T-cell (primary cell): ENCODE results near the gene COL12A1. TPM values are rescaled to one million over a fixed set of nuclear protein-coding genes. Genes with fewer than 3 reads are reported as not detected.

Source experiments
- ATAC-seq, 4 experiments: fragments of 200-7000 bp in 3 of 4; fragments of 150-1000 bp in 1 of 4; cut with Tn5 transposase; replicated peaks in 1 of 4; 1 replicate in 3 of 4; 2 replicates in 1 of 4; pipeline ENCODE4 v1.10.0; 2021; ENCODE audit warnings: moderate library complexity in 3 of 4, mild to moderate bottlenecking in 2 of 4, moderate number of reproducible peaks in 1 of 4
- CTCF ChIA-PET, 2 donors: fragments of 300-600 bp; sonication (Branson Sonifier 250); formaldehyde crosslinking; loops; one replicate each; lab custom pipeline; 2022; ENCODE audit warnings: antibody characterized with exemption in 2 of 2; lab: Charles Lee
- POLR2A ChIA-PET, 2 donors: fragments of 300-600 bp; sonication (Branson Sonifier 250); formaldehyde crosslinking; loops; one replicate each; lab custom pipeline; 2022; ENCODE audit warnings: antibody characterized with exemption in 2 of 2; lab: Charles Lee
- DNase-seq, 35 experiments: peaks; one replicate each; pipeline versions ENCODE4 v3.0.0 to v3.0.0-alpha.2; 2013 to 2023
- H3K27ac ChIP-seq: one replicate; pipeline ENCODE4 v1.5.1; 2013; ENCODE audit warnings: low read length
- H3K27me3 ChIP-seq, 2 experiments: replicated peaks in 1 of 2; 1 replicate in 1 of 2; 2 replicates in 1 of 2; pipeline versions ENCODE4 v1.6.1 to v1.7.0; 2013; ENCODE audit warnings: low read length in 1 of 2, mixed read lengths in 1 of 2; ENCODE audit not compliant: control insufficient read depth in 2 of 2, insufficient read depth in 2 of 2; ENCODE audit errors: extremely low read depth in 1 of 2
- H3K36me3 ChIP-seq, 2 donors: 1 replicate in 1 of 2; 2 replicates in 1 of 2; pipeline versions ENCODE4 v1.6.1 to v1.7.0; 2013; ENCODE audit warnings: low read length in 1 of 2; ENCODE audit not compliant: control insufficient read depth in 2 of 2, insufficient read depth in 1 of 2; ENCODE audit errors: extremely low read depth in 1 of 2
- H3K4me1 ChIP-seq, 2 experiments: 1 replicate in 1 of 2; 2 replicates in 1 of 2; pipeline versions ENCODE4 v1.6.1 to v1.7.0; 2013; ENCODE audit warnings: low read length in 2 of 2, mixed read lengths in 1 of 2; ENCODE audit not compliant: insufficient read depth in 2 of 2, control insufficient read depth in 1 of 2; ENCODE audit errors: extremely low read depth in 1 of 2
- H3K4me3 ChIP-seq, 2 donors: 1 replicate in 1 of 2; 2 replicates in 1 of 2; pipeline versions ENCODE4 v1.5.1 to v1.7.0; 2013; ENCODE audit warnings: mild to moderate bottlenecking in 2 of 2, low read length in 1 of 2, moderate library complexity in 1 of 2; ENCODE audit not compliant: control insufficient read depth in 1 of 2; ENCODE audit errors: extremely low read depth in 1 of 2
- H3K9me3 ChIP-seq: 2 replicates; pipeline ENCODE4 v1.7.0; 2013
- H3K27ac Mint-ChIP-seq, 2 donors: one replicate each; pipeline ENCODE4 v1.8.0; 2020 to 2021; ENCODE audit warnings: mild to moderate bottlenecking in 2 of 2, mixed read lengths in 2 of 2
- H3K27me3 Mint-ChIP-seq, 2 donors: one replicate each; pipeline ENCODE4 v1.8.0; 2021 to 2022; ENCODE audit warnings: mixed read lengths in 2 of 2
- H3K36me3 Mint-ChIP-seq: one replicate; pipeline ENCODE4 v1.8.0; 2021; ENCODE audit warnings: mixed read lengths
- H3K4me1 Mint-ChIP-seq, 3 donors: one replicate each; pipeline ENCODE4 v1.8.0; 2020 to 2022; ENCODE audit warnings: mixed read lengths in 3 of 3, mild to moderate bottlenecking in 1 of 3
- H3K4me3 Mint-ChIP-seq, 3 donors: one replicate each; pipeline ENCODE4 v1.8.0; 2020 to 2022; ENCODE audit warnings: mild to moderate bottlenecking in 3 of 3, mixed read lengths in 3 of 3, moderate library complexity in 3 of 3
- H3K9me3 Mint-ChIP-seq, 3 donors: one replicate each; pipeline ENCODE4 v1.8.0; 2020 to 2022; ENCODE audit warnings: mixed read lengths in 3 of 3
- WGBS: methylation state at CpG from one replicate; pipeline ENCODE4 v1.1.5; 2013; ENCODE audit warnings: missing lambda C conversion rate; ENCODE audit not compliant: insufficient coverage; 5-methylcytosine and 5-hydroxymethylcytosine counted together
- total RNA-seq, 35 experiments: library from RNA in 6 of 35; stranded (reverse) in 6 of 35; fragments of 120-200 nt in 1 of 35; gene quantifications; one replicate each; pipeline versions ENCODE4 v1.2.1 to v1.2.4 and lab custom pipeline; 2013 to 2026

The COL12A1 gene
- total RNA-seq, 5 donors from 2014 or later (not counting 1 experiment from before 2014, with no cell fraction given), result 0.59 to 0.95 (median 0.76) TPM; not detected in 2

GRCh38 chr6:75114195-75114594 lies 91.7 kb downstream of the COL12A1 start:
- Mint-ChIP-seq H3K4me1 (no peaks in the 10 kb centered on the region), H3K27ac (no peak overlapping the region), H3K27me3 (peaks cover 2 to 16% of the 10 kb centered on the region in 2 donors), H3K4me3 (no peak overlapping the region), H3K36me3 (no peaks in the 10 kb centered on the region), H3K9me3 (no peaks in the 10 kb centered on the region)
- Histone ChIP-seq H3K27ac (no peak overlapping the region), H3K36me3 (no peaks in the 10 kb centered on the region), H3K4me1 (no peaks in the 10 kb centered on the region), H3K4me3 (no peak overlapping the region), H3K27me3 (no peaks in the 10 kb centered on the region), H3K9me3 (no peaks in the 10 kb centered on the region)
- ChIA-PET POLR2A (no interaction called here), CTCF (interaction anchor here in 1 of 2 donors (0.6 kb wide), 1 partner anchor 615 kb away, joined by 3 read pairs; no protein-coding TSS in a partner anchor)
- DNase-seq (no peak), ATAC-seq (no peak)

DNA sequence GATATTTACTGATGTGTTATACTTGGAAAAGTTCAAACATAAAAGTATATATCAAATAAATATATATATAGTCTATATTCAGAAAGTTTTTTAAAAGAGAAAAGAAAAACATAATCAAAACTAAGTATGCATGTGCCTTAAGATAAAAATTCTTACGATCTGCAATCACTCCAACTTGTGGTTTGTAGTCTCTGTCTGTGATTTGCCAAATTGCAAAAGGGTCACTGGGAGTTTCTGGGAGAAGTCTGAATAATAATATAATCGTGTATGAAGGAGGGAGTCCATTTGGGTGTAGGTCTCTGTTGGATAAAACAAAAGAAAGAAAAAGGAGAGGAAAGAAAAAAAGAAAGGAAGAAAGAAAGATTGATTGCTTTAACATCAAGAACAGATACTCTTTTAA lies 92.4 kb downstream of the COL12A1 start:
- ChIA-PET POLR2A (no interaction called here), CTCF (no interaction called here)
- Histone ChIP-seq H3K27ac (no peak overlapping the region), H3K36me3 (no peaks in the 10 kb centered on the region), H3K9me3 (no peaks in the 10 kb centered on the region), H3K27me3 (no peaks in the 10 kb centered on the region), H3K4me3 (no peak overlapping the region), H3K4me1 (no peaks in the 10 kb centered on the region)
- no peaks in the 10 kb centered on the region for H3K9me3 Mint-ChIP-seq
- peaks cover 2 to 12% of the 10 kb centered on the region in 2 donors for H3K27me3 Mint-ChIP-seq
- no peak overlapping the region for H3K4me3 Mint-ChIP-seq
- no peak overlapping the region for H3K27ac Mint-ChIP-seq
- H3K4me1 Mint-ChIP-seq, result no peaks in the 10 kb centered on the region
- ATAC-seq (no peak), DNase-seq (no peak)
- 60% methylated on average over 1 of the region's 2 CpGs for WGBS
- no peaks in the 10 kb centered on the region for H3K36me3 Mint-ChIP-seq

DNA sequence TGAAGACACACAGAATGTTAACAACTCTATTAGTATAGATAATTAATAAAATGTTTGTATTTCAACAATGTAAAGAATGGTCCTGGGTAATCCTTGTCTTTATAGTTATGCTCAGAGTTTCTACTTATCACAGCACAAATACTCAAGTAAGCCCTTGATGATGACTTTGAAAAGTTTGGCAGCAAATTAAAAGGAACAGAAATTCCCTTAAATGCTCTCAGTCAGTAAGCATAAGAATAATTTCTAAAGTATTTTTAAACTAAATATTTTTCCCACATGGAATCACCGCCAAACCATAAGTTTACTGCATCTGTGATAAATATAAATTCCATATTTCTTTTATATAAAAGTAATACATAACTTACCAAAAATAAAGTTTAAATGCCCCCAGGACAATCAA lies 96.1 kb downstream of the COL12A1 start:
- Histone ChIP-seq H3K27ac (no peak overlapping the region), H3K9me3 (no peaks in the 10 kb centered on the region), H3K4me3 (no peak overlapping the region), H3K36me3 (no peaks in the 10 kb centered on the region), H3K27me3 (no peaks in the 10 kb centered on the region), H3K4me1 (no peaks in the 10 kb centered on the region)
- no peak overlapping the region for H3K27ac Mint-ChIP-seq
- no peaks in the 10 kb centered on the region for H3K36me3 Mint-ChIP-seq
- H3K27me3 Mint-ChIP-seq, result peaks cover 4 to 12% of the 10 kb centered on the region in 2 donors
- CTCF ChIA-PET, result no interaction called here
- no CpG with 5 or more reads among the region's 1 CpG for WGBS
- H3K4me3 Mint-ChIP-seq, result no peak overlapping the region
- H3K9me3 Mint-ChIP-seq, result no peaks in the 10 kb centered on the region
- no peaks in the 10 kb centered on the region for H3K4me1 Mint-ChIP-seq
- DNase-seq (no peak), ATAC-seq (no peak)
- POLR2A ChIA-PET, result no interaction called here

- peaks cover 4 to 12% of the 10 kb centered on the region in 2 donors for H3K27me3 Mint-ChIP-seq
- no peaks in the 10 kb centered on the region for H3K36me3 ChIP-seq
- POLR2A ChIA-PET, result no interaction called here
- H3K36me3 Mint-ChIP-seq, result no peaks in the 10 kb centered on the region
- H3K4me1 ChIP-seq, result no peaks in the 10 kb centered on the region
- no peaks in the 10 kb centered on the region for H3K27me3 ChIP-seq
- no peak overlapping the region for H3K4me3 Mint-ChIP-seq
- DNase-seq (no peak), ATAC-seq (no peak)
- H3K4me1 Mint-ChIP-seq, result no peaks in the 10 kb centered on the region
- no peaks in the 10 kb centered on the region for H3K9me3 ChIP-seq
- no peak overlapping the region for H3K27ac ChIP-seq
- no peak overlapping the region for H3K27ac Mint-ChIP-seq
- H3K9me3 Mint-ChIP-seq, result no peaks in the 10 kb centered on the region
- CTCF ChIA-PET, result interaction anchor here in 1 of 2 donors (0.6 kb wide), 1 partner anchor 503 kb away, joined by 3 read pairs; no protein-coding TSS in a partner anchor
- no peak overlapping the region for H3K4me3 ChIP-seq
Measured at GRCh38 chr6:75109022-75109421, 96.8 kb downstream of the COL12A1 start.

DNA sequence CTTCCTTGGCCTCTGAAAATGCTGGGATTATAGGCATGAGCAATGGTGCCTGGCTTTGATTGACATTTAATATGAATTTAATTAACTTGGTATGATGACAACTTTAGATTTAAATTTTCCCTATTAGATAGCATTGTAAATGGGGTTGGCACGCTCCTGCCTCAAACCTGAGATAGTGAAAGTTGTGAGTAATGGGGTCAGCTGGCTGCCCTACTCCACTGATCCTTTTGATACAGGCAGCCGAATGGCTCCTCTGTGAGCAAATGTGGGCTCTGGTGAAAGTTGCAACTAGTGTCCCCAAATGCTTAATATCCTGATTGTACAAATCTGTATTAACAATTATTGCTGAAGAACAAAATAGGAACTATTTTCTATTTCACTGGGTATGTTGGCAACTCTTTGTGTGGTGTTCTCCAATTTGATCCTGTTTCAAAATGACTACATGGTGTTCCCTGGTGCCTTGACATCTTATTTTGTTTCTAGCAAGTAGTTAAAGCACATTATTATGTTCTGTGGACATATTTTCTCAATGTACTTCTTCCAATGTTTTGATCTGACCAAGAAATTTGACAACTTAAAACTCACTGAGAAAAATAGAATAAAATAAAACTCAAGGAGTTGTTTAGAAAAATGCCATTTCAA lies 97.4 kb downstream of the COL12A1 start:
- ChIA-PET POLR2A (no interaction called here), CTCF (interaction anchor here in 1 of 2 donors (0.6 kb wide), 1 partner anchor 503 kb away, joined by 3 read pairs; no protein-coding TSS in a partner anchor)
- Histone ChIP-seq H3K4me1 (no peaks in the 10 kb centered on the region), H3K27ac (no peak overlapping the region), H3K9me3 (no peaks in the 10 kb centered on the region), H3K36me3 (no peaks in the 10 kb centered on the region), H3K4me3 (no peak overlapping the region), H3K27me3 (no peaks in the 10 kb centered on the region)
- H3K36me3 Mint-ChIP-seq, result no peaks in the 10 kb centered on the region
- DNase-seq (no peak), ATAC-seq (no peak)
- no peaks in the 10 kb centered on the region for H3K9me3 Mint-ChIP-seq
- no CpG with 5 or more reads among the region's 2 CpGs for WGBS
- peaks cover 2 to 12% of the 10 kb centered on the region in 2 donors for H3K27me3 Mint-ChIP-seq
- H3K4me3 Mint-ChIP-seq, result no peak overlapping the region
- no peaks in the 10 kb centered on the region for H3K4me1 Mint-ChIP-seq
- no peak overlapping the region for H3K27ac Mint-ChIP-seq

GRCh38 chr6:75107913-75108312 lies 97.9 kb downstream of the COL12A1 start:
- H3K4me1 ChIP-seq, result no peaks in the 10 kb centered on the region
- no peaks in the 10 kb centered on the region for H3K4me1 Mint-ChIP-seq
- H3K9me3 Mint-ChIP-seq, result no peaks in the 10 kb centered on the region
- no peak for DNase-seq
- no peak for ATAC-seq
- H3K27me3 ChIP-seq, result no peaks in the 10 kb centered on the region
- H3K27me3 Mint-ChIP-seq, result peaks cover 1 to 12% of the 10 kb centered on the region in 2 donors
- CTCF ChIA-PET, result no interaction called here
- POLR2A ChIA-PET, result no interaction called here
- no peak overlapping the region for H3K4me3 Mint-ChIP-seq
- H3K36me3 Mint-ChIP-seq, result no peaks in the 10 kb centered on the region
- H3K9me3 ChIP-seq, result no peaks in the 10 kb centered on the region
- no peaks in the 10 kb centered on the region for H3K36me3 ChIP-seq
- H3K27ac Mint-ChIP-seq, result no peak overlapping the region
- no peak overlapping the region for H3K27ac ChIP-seq
- no peak overlapping the region for H3K4me3 ChIP-seq

DNA sequence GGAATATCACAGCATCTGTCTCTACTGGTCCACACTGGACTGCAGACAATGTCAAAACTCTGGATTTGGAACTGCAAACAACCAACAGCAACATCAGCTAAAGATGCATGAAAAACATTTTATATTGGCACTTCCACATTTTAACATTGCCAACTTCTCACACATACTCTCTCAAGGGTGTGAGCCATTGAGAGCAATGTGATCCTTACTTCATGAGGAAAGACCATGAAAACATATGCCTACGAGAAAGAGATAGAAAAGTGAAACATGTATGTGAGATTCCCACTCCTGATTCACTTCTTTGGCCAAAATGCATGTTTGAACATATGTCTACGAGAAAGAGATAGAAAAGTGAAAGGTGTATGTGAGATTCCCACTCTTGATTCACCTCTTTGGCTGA lies 99.4 kb downstream of the COL12A1 start:
- Histone ChIP-seq H3K27me3 (no peaks in the 10 kb centered on the region), H3K9me3 (no peaks in the 10 kb centered on the region), H3K36me3 (no peaks in the 10 kb centered on the region), H3K4me1 (no peaks in the 10 kb centered on the region), H3K27ac (no peak overlapping the region), H3K4me3 (no peak overlapping the region)
- WGBS, result no CpG with 5 or more reads among the region's 2 CpGs
- no peak overlapping the region for H3K27ac Mint-ChIP-seq
- peaks cover 1 to 12% of the 10 kb centered on the region in 2 donors for H3K27me3 Mint-ChIP-seq
- H3K36me3 Mint-ChIP-seq, result no peaks in the 10 kb centered on the region
- ATAC-seq (no peak), DNase-seq (no peak)
- CTCF ChIA-PET, result no interaction called here
- no peaks in the 10 kb centered on the region for H3K9me3 Mint-ChIP-seq
- POLR2A ChIA-PET, result no interaction called here
- H3K4me1 Mint-ChIP-seq, result no peaks in the 10 kb centered on the region
- no peak overlapping the region for H3K4me3 Mint-ChIP-seq
